GM12874 (cell line): Measurements from ENCODE around the gene KLK10.

ENCODE experiments used
- TF ChIP-seq, protein P1 (sequence below): IDR thresholded peaks from 2 replicates; pipeline ENCODE4 v1.5.1; 2011; ENCODE audit warnings: low read depth, mild to moderate bottlenecking, control low read depth, low read length, moderate library complexity; ENCODE audit not compliant: insufficient read depth

Gene KLK10

DNA sequence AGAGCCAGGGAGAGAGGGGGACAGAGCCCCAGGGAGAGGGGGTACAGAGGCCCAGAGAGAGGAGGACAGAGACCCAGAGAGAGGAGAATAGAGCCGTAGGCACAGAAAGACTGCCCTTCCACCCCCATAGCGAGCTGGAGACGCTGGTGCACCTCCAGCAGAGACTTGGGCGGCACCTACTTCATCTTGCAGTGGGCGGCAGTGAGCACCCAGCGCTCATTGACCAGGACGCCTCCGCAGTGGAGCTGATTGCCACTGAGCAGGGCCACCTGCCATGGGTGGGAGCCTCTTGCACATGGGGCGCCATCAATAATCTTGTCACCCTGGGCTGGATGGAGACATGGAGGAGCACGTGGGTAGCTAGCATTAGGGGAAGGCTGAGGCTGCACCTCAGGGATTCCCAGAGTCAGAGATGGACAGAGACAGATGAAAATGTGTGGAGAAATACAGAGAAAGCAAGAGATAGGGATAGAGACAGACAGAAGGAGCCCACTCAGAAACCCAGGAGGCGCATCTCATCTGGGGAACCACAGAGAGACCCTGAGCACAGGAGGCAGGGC is 37.8 kb downstream of the KLK10 start:
- TF ChIP-seq, protein P1, sequence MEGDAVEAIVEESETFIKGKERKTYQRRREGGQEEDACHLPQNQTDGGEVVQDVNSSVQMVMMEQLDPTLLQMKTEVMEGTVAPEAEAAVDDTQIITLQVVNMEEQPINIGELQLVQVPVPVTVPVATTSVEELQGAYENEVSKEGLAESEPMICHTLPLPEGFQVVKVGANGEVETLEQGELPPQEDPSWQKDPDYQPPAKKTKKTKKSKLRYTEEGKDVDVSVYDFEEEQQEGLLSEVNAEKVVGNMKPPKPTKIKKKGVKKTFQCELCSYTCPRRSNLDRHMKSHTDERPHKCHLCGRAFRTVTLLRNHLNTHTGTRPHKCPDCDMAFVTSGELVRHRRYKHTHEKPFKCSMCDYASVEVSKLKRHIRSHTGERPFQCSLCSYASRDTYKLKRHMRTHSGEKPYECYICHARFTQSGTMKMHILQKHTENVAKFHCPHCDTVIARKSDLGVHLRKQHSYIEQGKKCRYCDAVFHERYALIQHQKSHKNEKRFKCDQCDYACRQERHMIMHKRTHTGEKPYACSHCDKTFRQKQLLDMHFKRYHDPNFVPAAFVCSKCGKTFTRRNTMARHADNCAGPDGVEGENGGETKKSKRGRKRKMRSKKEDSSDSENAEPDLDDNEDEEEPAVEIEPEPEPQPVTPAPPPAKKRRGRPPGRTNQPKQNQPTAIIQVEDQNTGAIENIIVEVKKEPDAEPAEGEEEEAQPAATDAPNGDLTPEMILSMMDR: no peak

DNA sequence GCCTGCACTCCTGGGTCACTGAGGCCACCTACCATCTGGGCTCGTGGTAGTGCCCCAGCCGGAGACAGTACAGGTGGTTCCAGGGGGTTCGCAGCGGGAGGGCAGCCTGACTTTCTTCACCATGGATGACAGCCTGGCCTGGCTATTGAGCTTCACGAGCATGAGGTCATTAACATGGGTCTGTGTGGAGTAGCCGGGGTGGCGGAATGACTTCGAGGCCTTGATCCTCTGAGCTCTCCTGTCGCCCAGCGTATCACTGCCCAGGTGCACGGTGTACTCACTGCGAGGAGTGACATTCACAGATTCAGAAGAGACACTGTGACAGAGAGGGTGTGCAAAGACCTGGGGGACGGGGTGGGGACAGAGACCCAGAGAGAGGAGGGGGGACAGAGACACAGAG is 39.3 kb downstream of the KLK10 start:
- TF ChIP-seq, protein P1: no peak

DNA sequence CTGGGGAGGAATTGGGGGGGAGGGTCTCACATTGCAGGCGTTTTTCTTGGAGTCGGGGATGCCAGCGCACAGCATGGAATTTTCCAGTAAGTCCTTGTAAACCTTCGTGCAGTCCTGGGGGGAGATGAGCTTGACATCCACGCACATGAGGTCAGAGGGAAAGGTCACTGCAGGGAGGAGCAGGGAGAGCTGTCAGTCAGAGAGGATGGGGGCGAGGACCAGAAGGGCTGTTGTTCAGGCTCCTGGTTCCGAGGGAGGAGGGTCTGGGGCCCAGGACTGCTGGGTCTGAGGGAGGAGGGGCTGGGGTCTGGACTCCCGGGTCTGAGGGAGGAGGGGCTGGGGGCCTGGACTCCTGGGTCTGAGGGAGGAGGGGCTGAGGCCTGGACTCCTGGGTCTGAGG is 39.8 kb downstream of the KLK10 start:
- TF ChIP-seq, protein P1: no peak

DNA sequence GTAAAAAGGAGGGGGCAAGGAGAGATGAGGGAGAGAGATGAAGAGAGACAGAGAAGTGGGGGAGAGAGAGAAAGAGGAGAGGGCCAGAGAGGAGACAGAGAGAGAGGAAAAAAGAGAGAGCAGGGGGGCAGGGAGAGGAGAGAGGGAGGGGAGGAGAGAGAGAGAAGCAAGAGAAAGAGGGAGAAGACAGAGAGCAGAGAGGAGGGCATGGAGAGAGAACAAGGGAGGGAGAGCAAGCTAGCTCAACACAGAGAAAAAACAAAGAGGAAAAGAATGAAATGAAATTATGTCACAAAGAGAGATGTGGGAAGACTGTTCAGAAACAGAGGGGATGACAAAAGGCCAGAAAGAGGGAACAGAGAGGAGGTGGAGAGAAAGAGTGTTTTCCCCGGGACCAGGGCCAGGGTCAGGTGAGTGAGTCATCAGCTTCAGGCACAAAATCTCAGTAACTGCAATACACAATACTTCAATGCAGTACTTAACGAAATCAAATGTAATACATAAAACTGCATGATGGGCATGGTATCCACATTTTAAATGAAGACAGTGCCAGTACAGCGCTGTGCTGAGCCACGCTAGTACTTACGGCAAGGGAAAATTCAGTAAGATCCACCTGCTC is 40.6 kb downstream of the KLK10 start:
- TF ChIP-seq, protein P1: no peak

DNA sequence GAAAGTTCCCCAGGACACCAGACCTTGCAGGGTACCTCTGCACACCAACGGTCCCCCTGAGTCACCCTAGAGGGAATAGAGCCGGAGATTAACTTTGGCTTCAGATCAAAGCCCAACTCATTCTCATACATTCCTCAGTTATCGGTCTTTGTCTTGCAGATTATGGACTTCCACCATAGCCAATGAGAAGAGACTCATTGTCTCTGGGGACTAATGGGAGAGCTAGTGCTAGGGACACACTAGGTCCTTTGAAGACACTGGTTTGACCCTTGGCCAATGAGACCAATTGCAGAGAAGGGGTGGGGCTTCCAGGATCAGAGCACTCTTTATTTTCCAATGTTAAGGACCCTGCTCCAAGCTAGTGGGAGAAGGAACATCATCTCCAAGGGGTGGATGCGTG is 41.9 kb downstream of the KLK10 start:
- TF ChIP-seq, protein P1: no peak

DNA sequence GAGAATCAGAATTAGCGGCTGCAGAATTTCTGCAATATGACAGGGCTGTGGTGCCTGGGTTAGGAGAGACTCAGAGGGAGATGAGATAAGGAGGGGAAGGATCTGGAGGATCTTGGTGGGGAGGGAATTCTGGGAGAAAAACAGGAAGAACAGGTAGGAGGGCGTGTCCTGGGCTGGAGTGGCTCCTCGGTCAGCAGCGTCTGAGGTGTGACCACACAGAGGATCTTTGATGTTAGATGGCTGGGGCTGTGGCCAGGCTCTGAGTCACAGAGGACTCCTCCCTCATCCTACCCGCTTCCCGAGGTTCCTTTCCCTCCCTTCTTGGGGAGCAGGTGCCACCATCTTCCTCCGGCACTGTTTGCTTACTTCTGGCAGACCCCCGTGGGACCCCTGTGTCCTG is 43.7 kb downstream of the KLK10 start:
- TF ChIP-seq, protein P1: no peak

DNA sequence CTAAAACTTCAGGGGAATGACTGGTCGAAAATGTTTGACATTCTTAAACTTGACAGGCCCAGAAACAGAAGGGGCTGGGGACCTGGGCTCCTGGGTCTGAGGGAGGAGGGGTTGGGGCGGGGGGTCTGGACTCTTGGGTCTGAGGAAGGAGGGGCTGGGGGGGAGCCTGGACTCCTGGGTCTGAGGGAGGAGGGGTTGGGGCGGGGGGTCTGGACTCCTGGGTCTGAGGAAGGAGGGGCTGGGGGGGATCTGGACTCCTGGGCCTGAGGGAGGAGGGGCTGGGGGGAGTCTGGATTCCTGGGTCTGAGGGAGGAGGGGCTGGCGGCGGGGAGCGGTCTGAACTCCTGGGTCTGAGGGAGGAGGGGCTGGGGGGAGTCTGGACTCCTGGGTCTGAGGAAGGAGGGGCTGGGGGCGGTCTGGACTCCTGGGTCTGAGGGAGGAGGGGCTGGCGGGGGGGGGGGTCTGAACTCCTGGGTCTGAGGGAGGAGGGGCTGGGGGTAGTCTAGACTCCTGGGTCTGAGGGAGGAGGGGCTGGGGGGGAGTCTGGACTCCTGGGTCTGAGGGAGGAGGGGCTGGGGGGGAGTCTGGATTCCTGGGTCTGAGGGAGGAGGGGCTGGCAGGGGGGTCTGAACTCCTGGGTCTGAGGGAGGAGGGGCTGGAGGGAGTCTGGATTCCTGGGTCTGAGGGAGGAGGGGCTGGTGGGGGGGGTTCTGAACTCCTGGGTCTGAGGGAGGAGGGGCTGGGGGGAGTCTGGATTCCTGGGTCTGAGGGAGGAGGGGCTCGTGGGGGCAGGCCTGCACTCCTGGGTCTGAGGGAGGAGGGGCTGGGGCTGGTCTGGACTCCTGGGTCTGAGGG is 44.6 kb downstream of the KLK10 start:
- TF ChIP-seq, protein P1: no peak
